ENCODE measurements around the gene ZNF860. TPM values are rescaled to one million over a fixed set of nuclear protein-coding genes. Genes with fewer than 3 reads are reported as not detected.

Gene ZNF860
- total RNA-seq, 2 experiments from 2014 or later: 20.3 to 22.2 TPM

- no peak for DNase-seq (ENCODE audit: low spot score)
- Histone ChIP-seq H3K36me3 (ENCODE audit: insufficient read depth, low read length) (peaks cover 41% of the 10 kb centered on the region), H3K4me1 (ENCODE audit: insufficient read depth, low read length, poor library complexity, severe bottlenecking) (peaks cover 97% of the 10 kb centered on the region), H3K9me3 (ENCODE audit: low read length) (peaks cover 7% of the 10 kb centered on the region; the same call in 1 of the 2 replicates), H3K4me2 (ENCODE audit: low read length) (peak overlapping the region; percentile 98), H3K4me3 (ENCODE audit: low read depth, low read length, poor library complexity, severe bottlenecking) (peak overlapping the region; percentile 91), H3K27ac (ENCODE audit: low read depth, low read length, poor library complexity, severe bottlenecking) (peak overlapping the region; percentile 88), H3K9me2 (ENCODE audit: insufficient read depth, low read length) (no peaks in the 10 kb centered on the region), H3K79me2 (ENCODE audit: insufficient read depth, low read depth, low read length) (peaks cover 100% of the 10 kb centered on the region), H4K20me1 (ENCODE audit: insufficient read depth, low read length) (no peaks in the 10 kb centered on the region), H2AFZ (ENCODE audit: low read length) (no peak overlapping the region; the same call in 1 of the 2 replicates)
- intact Hi-C loops (cut with micrococcal nuclease; ENCODE audit: unreplicated experiment): no loop called here
- ChIA-PET POLR2A (interaction anchor here (0.7 to 6.7 kb wide), 7 partner anchors 8 to 756 kb away, joined by 3 to 58 read pairs (median 5); no protein-coding TSS in a partner anchor), CTCF (ENCODE audit: unreplicated experiment) (no interaction called here)
- no TSS peak for BruUV-seq (replicated peaks)
- TF ChIP-seq EZH2phosphoT487 (IDR thresholded peaks at IDR 0.05; ENCODE audit: borderline replicate concordance, low read depth, low read length): no peak
- no peak for TF ChIP-seq CTCF (conservative IDR thresholded peaks at IDR 0.05; ENCODE audit: low read length)
Measured at GRCh38 chr3:31974964-31975363, 6.6 kb upstream of the ZNF860 start.

- no peak for DNase-seq (ENCODE audit: low spot score)
- H2AFZ ChIP-seq (ENCODE audit: low read length): no peak overlapping the region
- no TSS peak for BruUV-seq (replicated peaks)
- H4K20me1 ChIP-seq (ENCODE audit: insufficient read depth, low read length): no peaks in the 10 kb centered on the region
- POLR2A ChIA-PET: interaction anchor here (0.5 to 4.5 kb wide), 18 partner anchors 9 to 454 kb away, joined by 3 to 58 read pairs (median 4); no protein-coding TSS in a partner anchor
- H3K79me2 ChIP-seq (ENCODE audit: insufficient read depth, low read depth, low read length): peaks cover 93% of the 10 kb centered on the region
- H3K4me1 ChIP-seq (ENCODE audit: insufficient read depth, low read length, poor library complexity, severe bottlenecking): peaks cover 84% of the 10 kb centered on the region
- H3K4me3 ChIP-seq (ENCODE audit: low read depth, low read length, poor library complexity, severe bottlenecking): peak overlapping the region; percentile 91
- CTCF ChIA-PET (ENCODE audit: unreplicated experiment): no interaction called here
- H3K36me3 ChIP-seq (ENCODE audit: insufficient read depth, low read length): peaks cover 38% of the 10 kb centered on the region
- peak overlapping the region; percentile 98 for H3K4me2 ChIP-seq (ENCODE audit: low read length)
- peaks cover 7% of the 10 kb centered on the region; the same call in 1 of the 2 replicates for H3K9me3 ChIP-seq (ENCODE audit: low read length)
- no peak for TF ChIP-seq CTCF (conservative IDR thresholded peaks at IDR 0.05; ENCODE audit: low read length)
- no peak for TF ChIP-seq EZH2phosphoT487 (IDR thresholded peaks at IDR 0.05; ENCODE audit: borderline replicate concordance, low read depth, low read length)
- intact Hi-C loops (cut with micrococcal nuclease; ENCODE audit: unreplicated experiment): no loop called here
- H3K27ac ChIP-seq (ENCODE audit: low read depth, low read length, poor library complexity, severe bottlenecking): peak overlapping the region; percentile 88
- no peaks in the 10 kb centered on the region for H3K9me2 ChIP-seq (ENCODE audit: insufficient read depth, low read length)
Measured at GRCh38 chr3:31976302-31976701, 5.2 kb upstream of the ZNF860 start.

- intact Hi-C loops (cut with micrococcal nuclease; ENCODE audit: unreplicated experiment): no loop called here
- peaks cover 7% of the 10 kb centered on the region; the same call in 1 of the 2 replicates for H3K9me3 ChIP-seq (ENCODE audit: low read length)
- H3K4me3 ChIP-seq (ENCODE audit: low read depth, low read length, poor library complexity, severe bottlenecking): peak overlapping the region; percentile 91
- no peaks in the 10 kb centered on the region for H3K9me2 ChIP-seq (ENCODE audit: insufficient read depth, low read length)
- CTCF ChIA-PET (ENCODE audit: unreplicated experiment): no interaction called here
- peaks cover 93% of the 10 kb centered on the region for H3K79me2 ChIP-seq (ENCODE audit: insufficient read depth, low read depth, low read length)
- DNase-seq (ENCODE audit: low spot score): no peak
- POLR2A ChIA-PET: interaction anchor here (0.9 to 1.6 kb wide), 6 partner anchors 10 to 60 kb away, joined by 3 to 9 read pairs (median 3); no protein-coding TSS in a partner anchor
- H3K4me2 ChIP-seq (ENCODE audit: low read length): peak overlapping the region; percentile 98
- TF ChIP-seq CTCF (conservative IDR thresholded peaks at IDR 0.05; ENCODE audit: low read length) (no peak), EZH2phosphoT487 (IDR thresholded peaks at IDR 0.05; ENCODE audit: borderline replicate concordance, low read depth, low read length) (no peak)
- BruUV-seq (replicated peaks): no TSS peak
- H3K4me1 ChIP-seq (ENCODE audit: insufficient read depth, low read length, poor library complexity, severe bottlenecking): peaks cover 76% of the 10 kb centered on the region
- H2AFZ ChIP-seq (ENCODE audit: low read length): no peak overlapping the region
- peaks cover 41% of the 10 kb centered on the region for H3K36me3 ChIP-seq (ENCODE audit: insufficient read depth, low read length)
- 0 out of 2 replicates have a peak, but pooled peaks cover 3% of the 10 kb centered on the region for H4K20me1 ChIP-seq (ENCODE audit: insufficient read depth, low read length)
- peak overlapping the region; percentile 88 for H3K27ac ChIP-seq (ENCODE audit: low read depth, low read length, poor library complexity, severe bottlenecking)
Measured at GRCh38 chr3:31977736-31978135, 3.8 kb upstream of the ZNF860 start.

Measured in OCI-LY7 (cell line).